OCI-M1 (cell line): ENCODE measurements around the gene PCNX4.

Source experiments
- DNase-seq: peaks from one replicate; lab custom pipeline; 2025; lab: John Stamatoyannopoulos, UW

Gene PCNX4

DNA sequence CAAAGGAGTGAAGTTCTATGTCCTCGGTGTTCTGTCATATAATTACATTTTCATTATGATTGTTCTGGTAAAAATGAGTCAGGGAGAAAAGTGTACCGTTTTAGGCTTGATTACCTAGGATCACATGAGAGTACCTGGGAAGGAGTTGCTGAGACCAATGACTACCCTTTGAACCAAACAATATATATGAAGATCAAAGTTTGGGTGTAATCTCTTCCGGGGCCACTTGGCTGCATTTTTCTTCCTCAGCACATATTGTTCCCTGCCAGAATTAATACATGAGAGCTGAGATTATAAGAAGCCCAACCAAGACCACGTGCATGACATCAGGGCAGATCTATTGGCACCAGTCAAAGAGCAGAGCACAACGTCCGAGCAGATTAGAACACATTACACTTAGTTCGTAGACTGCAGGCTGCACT is 114.5 kb downstream of the PCNX4 start:
- DNase-seq, result no peak

GRCh38 chr14:60206837-60207533 is 115.3 kb downstream of the PCNX4 start:
- peak; percentile 3 for DNase-seq

GRCh38 chr14:60210703-60211102 is 119.0 kb downstream of the PCNX4 start:
- no peak for DNase-seq

DNA sequence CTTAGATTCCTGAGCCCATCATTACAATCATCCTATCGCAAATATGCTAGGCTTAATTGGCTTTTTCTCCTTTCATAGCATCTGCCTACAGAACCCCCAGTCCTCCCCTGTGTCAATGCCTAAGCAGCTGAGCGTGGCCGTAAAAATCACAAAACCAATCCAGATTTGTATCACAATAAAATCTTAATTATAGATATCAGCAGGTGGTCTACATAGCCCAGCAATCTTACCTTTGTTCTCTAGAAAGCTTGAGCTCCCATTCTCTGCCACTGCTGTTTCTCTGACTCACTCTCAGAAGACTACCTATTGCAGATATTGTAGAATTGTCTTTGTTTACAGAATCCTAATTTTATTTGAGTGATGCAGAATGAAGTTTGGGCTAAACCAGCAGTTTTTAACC is 119.4 kb downstream of the PCNX4 start:
- no peak for DNase-seq

- no peak for DNase-seq
Measured at GRCh38 chr14:60212503-60213371, 121.0 kb downstream of the PCNX4 start.

- DNase-seq, result no peak
Measured at GRCh38 chr14:60214003-60214402, 122.3 kb downstream of the PCNX4 start.

DNA sequence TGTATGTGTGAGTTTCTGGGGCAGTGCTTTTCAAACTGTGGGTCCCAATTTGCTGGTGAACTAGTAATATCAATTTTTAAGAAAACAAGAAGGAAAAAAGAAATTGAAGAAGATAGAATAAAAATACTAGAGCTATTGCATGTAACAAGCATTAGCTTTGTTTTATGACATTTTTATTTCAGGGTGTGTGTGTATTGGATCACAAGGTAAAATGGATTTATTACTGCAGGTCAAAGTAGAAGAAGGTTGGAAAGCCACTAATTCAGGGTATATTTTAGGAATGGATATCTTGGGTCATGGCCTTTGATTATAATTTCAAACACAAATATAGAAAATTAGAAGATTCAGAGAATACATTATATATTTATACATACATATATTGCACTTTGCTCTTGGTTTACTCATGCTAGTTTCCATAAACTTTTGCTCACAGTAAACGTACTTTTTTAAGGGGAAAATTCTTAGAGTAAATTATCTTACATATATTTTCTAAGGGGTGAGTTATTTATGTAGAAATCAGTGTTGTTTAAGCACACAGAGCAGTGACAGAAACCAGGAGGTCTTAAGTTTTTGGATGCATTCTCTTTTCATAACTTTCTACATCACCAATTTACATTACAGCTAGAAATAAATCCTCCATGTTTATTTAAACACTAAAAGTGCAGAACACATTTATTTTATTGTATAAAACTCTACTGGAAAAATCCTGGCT is 122.8 kb downstream of the PCNX4 start:
- no peak for DNase-seq

DNA sequence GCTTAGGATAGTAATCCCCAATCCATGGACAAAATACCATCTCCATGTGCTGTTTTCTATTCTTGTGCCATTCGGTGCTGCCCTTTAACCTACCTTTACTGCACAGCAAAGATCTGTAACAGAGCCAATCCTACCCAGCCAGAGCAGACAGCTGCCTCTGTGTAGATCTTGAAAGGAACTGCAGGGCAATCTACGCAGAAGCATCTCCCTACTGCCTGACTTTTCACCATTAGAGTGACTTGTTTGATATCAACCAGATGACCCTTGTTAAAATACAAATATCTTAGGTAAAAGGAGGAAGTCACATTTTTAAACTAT is 123.4 kb downstream of the PCNX4 start:
- no peak for DNase-seq

- no peak for DNase-seq
Measured at GRCh38 chr14:60215520-60216420, 124.0 kb downstream of the PCNX4 start.

DNA sequence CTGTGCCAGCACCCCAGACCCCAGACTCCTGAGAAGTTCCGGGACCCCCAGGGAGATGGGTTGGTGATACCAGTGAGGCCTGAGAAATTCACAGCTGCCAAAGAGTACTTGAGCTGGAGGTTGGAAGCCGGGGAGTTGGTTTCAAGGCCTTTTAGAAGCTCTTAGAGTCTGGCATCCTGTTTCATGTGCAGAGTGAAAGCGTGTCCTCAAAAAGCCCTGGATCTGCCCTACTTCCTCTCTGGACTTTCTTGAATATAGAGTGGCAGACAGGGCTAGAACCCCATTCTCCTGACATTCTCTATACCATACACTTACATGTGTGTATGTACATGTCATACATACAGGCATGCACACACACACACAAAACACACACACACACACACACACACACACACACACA is 126.0 kb downstream of the PCNX4 start:
- no peak for DNase-seq
